K562 (cell line): Measurements from ENCODE around the gene ABHD14A. TPM values are rescaled to one million over a fixed set of nuclear protein-coding genes. Genes with fewer than 3 reads are reported as not detected.

Source experiments
- E2F3 ChIP-seq: fragments of 250-450 bp; sonication (Bioruptor Pico); IDR thresholded peaks from 2 replicates; pipeline ENCODE4 v1.4.0; 2020; ENCODE audit warnings: mild to moderate bottlenecking
- GABPB1 ChIP-seq: sonication (generic); formaldehyde crosslinking; IDR thresholded peaks from 2 replicates; pipeline ENCODE4 v1.8.0; 2022; ENCODE audit warnings: mild to moderate bottlenecking, missing genetic modification reagents
- HMBOX1 ChIP-seq: sonication (generic); IDR thresholded peaks from 2 replicates; pipeline ENCODE4 v1.6.1; 2016
- KDM5B ChIP-seq: fragments of 200-600 bp; sonication (generic); IDR thresholded peaks from 2 replicates; pipeline ENCODE4 v1.6.1; 2012; ENCODE audit warnings: low read depth, mild to moderate bottlenecking, moderate library complexity, low read length, control low read depth, inconsistent platforms; ENCODE audit not compliant: insufficient replicate concordance
- MBD2 ChIP-seq: sonication (generic); IDR thresholded peaks from 2 replicates; pipeline ENCODE4 v1.6.1; 2016; ENCODE audit warnings: low read depth, borderline replicate concordance
- MYNN ChIP-seq, 2 experiments: sonication (generic); formaldehyde crosslinking in 1 of 2; IDR thresholded peaks; 2 replicates each; pipeline versions ENCODE4 v1.5.0 to v1.6.1; 2016 to 2020; ENCODE audit warnings: antibody characterized with exemption in 1 of 2, missing genetic modification reagents in 1 of 2
- PTBP1 ChIP-seq: fragments of 200-400 bp; formaldehyde crosslinking; IDR thresholded peaks from 2 replicates; pipeline ENCODE4 v1.6.1; 2017; ENCODE audit warnings: low read depth, low read length
- RBBP5 ChIP-seq: fragments of 200-600 bp; sonication (generic); IDR thresholded peaks from 2 replicates; pipeline ENCODE4 v1.6.1; 2012; ENCODE audit warnings: borderline replicate concordance, mild to moderate bottlenecking, low read length, control low read depth, inconsistent platforms; ENCODE audit not compliant: insufficient read depth, poor library complexity, severe bottlenecking
- RBM25 ChIP-seq: fragments of 200-400 bp; formaldehyde crosslinking; IDR thresholded peaks from 2 replicates; pipeline ENCODE4 v1.6.1; 2018; ENCODE audit warnings: low read length, low read depth, moderate library complexity; ENCODE audit not compliant: severe bottlenecking
- ZNF3 ChIP-seq: fragments of 250-450 bp; sonication (Bioruptor Pico); IDR thresholded peaks from 2 replicates; pipeline ENCODE4 v1.5.0; 2021; ENCODE audit warnings: mild to moderate bottlenecking, moderate library complexity
- polyA plus RNA-seq, 8 experiments: library from polyadenylated mRNA; depleted of rRNA in 4 of 8; stranded (reverse) in 5 of 8; unstranded in 3 of 8; fragments of >200 nt; fragmentation: Nextera tagmentation in 2 of 8; fragmentation: Illumina TruSeq in 1 of 8; extraction: Ambion mirVana in 2 of 8; extraction: Trizol in 1 of 8; gene quantifications; 2 replicates each; pipeline versions ENCODE4 v1.2.1 to v1.2.3, GENCODE V29; 2011 to 2014; ENCODE audit warnings: inconsistent platforms in 1 of 8, missing spikeins in 1 of 8
- total RNA-seq, 7 experiments: library from RNA; depleted of rRNA in 6 of 7; stranded (reverse); fragments of >200 nt in 6 of 7; fragmentation: Illumina TruSeq in 2 of 7; extraction: Trizol in 2 of 7; gene quantifications; 2 replicates each; pipeline versions ENCODE4 v1.2.1 to v1.2.3, GENCODE V29; 2011 to 2021; ENCODE audit warnings: low replicate concordance in 1 of 7
- TF ChIP-seq, protein P1 (sequence below), 3 experiments: fragments of 200-800 bp in 1 of 3; fragments of 250-450 bp in 1 of 3; fragments of 450-650 bp in 1 of 3; sonication (Bioruptor Pico) in 1 of 3; sonication (Bioruptor generic) in 1 of 3; formaldehyde crosslinking in 1 of 3; IDR thresholded peaks; 2 replicates each; pipeline versions ENCODE4 v1.6.1 to v1.8.0; 2016 to 2022; ENCODE audit warnings: mild to moderate bottlenecking in 2 of 3, missing genetic modification characterization in 2 of 3, missing compliant biosample characterization in 1 of 3, moderate library complexity in 1 of 3
- TF ChIP-seq, protein P2 (sequence below): sonication (generic); formaldehyde crosslinking; IDR thresholded peaks from 2 replicates; pipeline ENCODE4 v1.8.0; 2022; ENCODE audit warnings: mild to moderate bottlenecking, missing genetic modification reagents, borderline replicate concordance
- TF ChIP-seq, protein P3 (sequence below): fragments of 450-650 bp; IDR thresholded peaks from 2 replicates; pipeline ENCODE4 v1.6.1; 2016; ENCODE audit warnings: mild to moderate bottlenecking
- TF ChIP-seq, protein P4 (sequence below): fragments of 200-800 bp; sonication (Bioruptor generic); IDR thresholded peaks from 2 replicates; pipeline ENCODE4 v1.6.1; 2017; ENCODE audit warnings: missing genetic modification characterization, missing compliant biosample characterization

ABHD14A gene
- total and polyA plus RNA-seq, 9 of the 15 experiments (the other 6 are each of a cell fraction or from before 2014, with no cell fraction given): 0.90 to 10.5 (median 8.3) TPM

DNA sequence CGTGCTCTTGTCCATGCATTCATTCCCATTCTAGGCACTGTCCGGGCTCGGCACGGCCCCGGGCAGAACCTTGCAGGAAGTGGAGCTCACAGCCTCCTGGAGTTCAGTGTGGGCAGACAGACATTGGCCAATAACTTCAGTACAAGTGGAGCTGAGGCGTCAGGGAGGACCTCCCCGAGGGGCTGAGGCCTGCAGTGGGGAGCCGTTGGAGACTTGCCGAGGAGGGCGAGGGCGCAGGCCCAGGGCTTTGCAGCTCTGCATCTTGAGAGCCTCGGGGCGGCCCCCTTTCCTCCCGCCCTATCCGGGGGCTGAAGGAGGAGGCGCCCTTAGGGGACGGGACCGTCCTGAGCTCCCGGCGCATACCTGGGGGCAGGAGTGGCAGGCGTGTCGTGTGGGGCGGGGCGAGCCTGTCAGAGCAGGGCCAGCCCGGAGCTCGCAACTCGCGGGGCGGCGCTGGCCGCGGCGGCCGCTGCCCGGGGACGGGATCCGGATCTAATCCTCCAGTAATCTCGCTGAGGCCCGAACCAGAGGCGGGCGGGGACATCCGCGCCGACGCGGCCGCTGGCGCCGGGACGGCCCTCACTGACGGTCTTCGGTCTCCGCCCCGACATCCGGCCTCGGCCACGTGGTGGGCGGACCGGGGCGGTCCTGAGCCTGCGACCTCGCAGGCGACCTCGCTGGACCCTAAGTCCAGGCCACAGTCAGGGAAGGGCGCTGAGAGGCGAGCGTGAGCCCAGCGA is 8.1 kb downstream of the ABHD14A start, which contains the start of gene ACY1 (continued):
- TF ChIP-seq, protein P1, sequence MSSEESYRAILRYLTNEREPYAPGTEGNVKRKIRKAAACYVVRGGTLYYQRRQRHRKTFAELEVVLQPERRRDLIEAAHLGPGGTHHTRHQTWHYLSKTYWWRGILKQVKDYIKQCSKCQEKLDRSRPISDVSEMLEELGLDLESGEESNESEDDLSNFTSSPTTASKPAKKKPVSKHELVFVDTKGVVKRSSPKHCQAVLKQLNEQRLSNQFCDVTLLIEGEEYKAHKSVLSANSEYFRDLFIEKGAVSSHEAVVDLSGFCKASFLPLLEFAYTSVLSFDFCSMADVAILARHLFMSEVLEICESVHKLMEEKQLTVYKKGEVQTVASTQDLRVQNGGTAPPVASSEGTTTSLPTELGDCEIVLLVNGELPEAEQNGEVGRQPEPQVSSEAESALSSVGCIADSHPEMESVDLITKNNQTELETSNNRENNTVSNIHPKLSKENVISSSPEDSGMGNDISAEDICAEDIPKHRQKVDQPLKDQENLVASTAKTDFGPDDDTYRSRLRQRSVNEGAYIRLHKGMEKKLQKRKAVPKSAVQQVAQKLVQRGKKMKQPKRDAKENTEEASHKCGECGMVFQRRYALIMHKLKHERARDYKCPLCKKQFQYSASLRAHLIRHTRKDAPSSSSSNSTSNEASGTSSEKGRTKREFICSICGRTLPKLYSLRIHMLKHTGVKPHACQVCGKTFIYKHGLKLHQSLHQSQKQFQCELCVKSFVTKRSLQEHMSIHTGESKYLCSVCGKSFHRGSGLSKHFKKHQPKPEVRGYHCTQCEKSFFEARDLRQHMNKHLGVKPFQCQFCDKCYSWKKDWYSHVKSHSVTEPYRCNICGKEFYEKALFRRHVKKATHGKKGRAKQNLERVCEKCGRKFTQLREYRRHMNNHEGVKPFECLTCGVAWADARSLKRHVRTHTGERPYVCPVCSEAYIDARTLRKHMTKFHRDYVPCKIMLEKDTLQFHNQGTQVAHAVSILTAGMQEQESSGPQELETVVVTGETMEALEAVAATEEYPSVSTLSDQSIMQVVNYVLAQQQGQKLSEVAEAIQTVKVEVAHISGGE (CRISPR knock-in tag; IDR thresholded peaks at IDR 0.05): peak in 1 of 3 experiments; percentile 91; a peak in 2 of 6 replicates
- TF ChIP-seq E2F3 (CRISPR knock-in tag): no peak
- TF ChIP-seq GABPB1 (CRISPR knock-in tag): peak; percentile 60
- no peak for TF ChIP-seq HMBOX1
- TF ChIP-seq KDM5B: peak; percentile 86
- TF ChIP-seq, protein P2, sequence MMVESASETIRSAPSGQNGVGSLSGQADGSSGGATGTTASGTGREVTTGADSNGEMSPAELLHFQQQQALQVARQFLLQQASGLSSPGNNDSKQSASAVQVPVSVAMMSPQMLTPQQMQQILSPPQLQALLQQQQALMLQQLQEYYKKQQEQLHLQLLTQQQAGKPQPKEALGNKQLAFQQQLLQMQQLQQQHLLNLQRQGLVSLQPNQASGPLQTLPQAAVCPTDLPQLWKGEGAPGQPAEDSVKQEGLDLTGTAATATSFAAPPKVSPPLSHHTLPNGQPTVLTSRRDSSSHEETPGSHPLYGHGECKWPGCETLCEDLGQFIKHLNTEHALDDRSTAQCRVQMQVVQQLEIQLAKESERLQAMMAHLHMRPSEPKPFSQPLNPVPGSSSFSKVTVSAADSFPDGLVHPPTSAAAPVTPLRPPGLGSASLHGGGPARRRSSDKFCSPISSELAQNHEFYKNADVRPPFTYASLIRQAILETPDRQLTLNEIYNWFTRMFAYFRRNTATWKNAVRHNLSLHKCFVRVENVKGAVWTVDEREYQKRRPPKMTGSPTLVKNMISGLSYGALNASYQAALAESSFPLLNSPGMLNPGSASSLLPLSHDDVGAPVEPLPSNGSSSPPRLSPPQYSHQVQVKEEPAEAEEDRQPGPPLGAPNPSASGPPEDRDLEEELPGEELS (CRISPR knock-in tag): no peak
- TF ChIP-seq, protein P3, sequence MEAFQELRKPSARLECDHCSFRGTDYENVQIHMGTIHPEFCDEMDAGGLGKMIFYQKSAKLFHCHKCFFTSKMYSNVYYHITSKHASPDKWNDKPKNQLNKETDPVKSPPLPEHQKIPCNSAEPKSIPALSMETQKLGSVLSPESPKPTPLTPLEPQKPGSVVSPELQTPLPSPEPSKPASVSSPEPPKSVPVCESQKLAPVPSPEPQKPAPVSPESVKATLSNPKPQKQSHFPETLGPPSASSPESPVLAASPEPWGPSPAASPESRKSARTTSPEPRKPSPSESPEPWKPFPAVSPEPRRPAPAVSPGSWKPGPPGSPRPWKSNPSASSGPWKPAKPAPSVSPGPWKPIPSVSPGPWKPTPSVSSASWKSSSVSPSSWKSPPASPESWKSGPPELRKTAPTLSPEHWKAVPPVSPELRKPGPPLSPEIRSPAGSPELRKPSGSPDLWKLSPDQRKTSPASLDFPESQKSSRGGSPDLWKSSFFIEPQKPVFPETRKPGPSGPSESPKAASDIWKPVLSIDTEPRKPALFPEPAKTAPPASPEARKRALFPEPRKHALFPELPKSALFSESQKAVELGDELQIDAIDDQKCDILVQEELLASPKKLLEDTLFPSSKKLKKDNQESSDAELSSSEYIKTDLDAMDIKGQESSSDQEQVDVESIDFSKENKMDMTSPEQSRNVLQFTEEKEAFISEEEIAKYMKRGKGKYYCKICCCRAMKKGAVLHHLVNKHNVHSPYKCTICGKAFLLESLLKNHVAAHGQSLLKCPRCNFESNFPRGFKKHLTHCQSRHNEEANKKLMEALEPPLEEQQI: no peak
- 0 out of 2 replicates have a peak, but pooled peaks have one; percentile 12 for TF ChIP-seq MYNN (IDR thresholded peaks at IDR 0.05)
- TF ChIP-seq MYNN (CRISPR knock-in tag; IDR thresholded peaks at IDR 0.05): no peak
- TF ChIP-seq RBM25: no peak
- TF ChIP-seq, protein P4, sequence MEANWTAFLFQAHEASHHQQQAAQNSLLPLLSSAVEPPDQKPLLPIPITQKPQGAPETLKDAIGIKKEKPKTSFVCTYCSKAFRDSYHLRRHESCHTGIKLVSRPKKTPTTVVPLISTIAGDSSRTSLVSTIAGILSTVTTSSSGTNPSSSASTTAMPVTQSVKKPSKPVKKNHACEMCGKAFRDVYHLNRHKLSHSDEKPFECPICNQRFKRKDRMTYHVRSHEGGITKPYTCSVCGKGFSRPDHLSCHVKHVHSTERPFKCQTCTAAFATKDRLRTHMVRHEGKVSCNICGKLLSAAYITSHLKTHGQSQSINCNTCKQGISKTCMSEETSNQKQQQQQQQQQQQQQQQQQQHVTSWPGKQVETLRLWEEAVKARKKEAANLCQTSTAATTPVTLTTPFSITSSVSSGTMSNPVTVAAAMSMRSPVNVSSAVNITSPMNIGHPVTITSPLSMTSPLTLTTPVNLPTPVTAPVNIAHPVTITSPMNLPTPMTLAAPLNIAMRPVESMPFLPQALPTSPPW (CRISPR knock-in tag): peak; percentile 70
- peak; percentile 56 for TF ChIP-seq RBBP5
- TF ChIP-seq MBD2: peak; percentile 22; the same call in 1 of the 2 replicates
- no peak for TF ChIP-seq ZNF3
- no peak for TF ChIP-seq PTBP1
